ENCODE data around the gene HPN. TPM values are rescaled to one million over a fixed set of nuclear protein-coding genes. Genes with fewer than 3 reads are reported as not detected.
A peak's percentile ranks its signal among the peaks of the same experiment; 100 is the strongest.
"Not testable (repeated sequence)": the region's sequence is repeated elsewhere in the genome, so short reads cannot be mapped to it uniquely, and the experiment has no call there.

The HPN gene
- total RNA-seq, 2 donors from 2014 or later, result not detected

DNA sequence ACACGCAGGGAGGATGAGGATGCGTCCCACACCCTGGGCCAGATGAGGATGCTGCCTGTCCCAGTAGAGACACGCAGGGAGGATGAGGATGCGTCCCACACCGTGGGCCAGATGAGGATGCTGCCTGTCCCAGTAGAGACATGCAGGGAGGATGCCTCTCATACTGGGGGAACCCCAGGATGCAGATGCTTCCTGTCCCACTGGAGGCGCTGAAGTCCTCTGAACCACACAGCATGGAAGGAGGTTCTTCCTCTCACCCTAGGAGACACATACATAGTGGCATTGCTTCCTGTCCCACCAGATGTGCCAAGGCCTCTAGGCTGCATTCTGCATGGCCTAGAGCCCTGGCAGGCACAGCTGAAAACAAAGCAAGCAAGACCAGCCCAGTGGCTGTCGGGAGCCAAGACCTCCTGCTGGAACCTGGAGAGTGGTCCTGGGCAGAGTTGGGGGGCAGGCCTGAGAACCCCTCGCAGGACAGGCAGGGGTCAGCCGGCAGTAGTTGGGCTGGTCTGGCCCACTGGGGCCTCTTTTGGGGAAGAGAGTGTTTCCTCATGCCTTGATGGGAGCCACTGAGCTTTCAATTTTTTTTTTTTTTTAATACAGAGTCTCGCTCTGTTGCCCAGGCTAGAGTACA lies 4.3 kb downstream of the HPN start:
- peak; percentile 82 to 86 for ATAC-seq
- Mint-ChIP-seq H3K9me3 (no peaks in the 10 kb centered on the region), H3K27ac (no peak overlapping the region)

DNA sequence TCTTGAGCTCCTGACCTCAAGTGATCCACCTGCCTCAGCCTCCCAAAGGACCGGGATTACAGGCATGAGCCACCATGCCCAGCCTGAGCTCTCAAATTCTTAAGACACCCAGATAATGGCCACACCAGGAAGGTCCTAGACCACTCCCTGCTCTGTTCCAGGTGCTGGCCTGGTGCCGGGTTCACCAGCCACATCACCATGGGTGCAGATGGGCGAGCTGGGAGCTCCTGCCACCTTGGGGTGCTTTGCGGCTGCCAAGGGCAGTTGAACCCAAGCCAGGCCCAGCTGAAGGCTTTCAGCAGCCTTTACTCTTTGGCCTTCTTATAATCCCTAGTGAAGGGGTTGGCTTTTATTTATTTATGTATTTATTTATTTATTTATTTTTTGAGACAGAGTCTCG lies 4.9 kb downstream of the HPN start:
- Mint-ChIP-seq H3K27ac (no peak overlapping the region), H3K36me3 (no peaks in the 10 kb centered on the region), H3K9me3 (no peaks in the 10 kb centered on the region)
- ATAC-seq (no peak), DNase-seq (ENCODE audit: low spot score in 2 of 2) (no peak)

More for the DNA sequence above, 4.3 kb downstream of the HPN start:
- H3K36me3 Mint-ChIP-seq, result no peaks in the 10 kb centered on the region
- peak in 1 of 2 donors; percentile 50 for DNase-seq (ENCODE audit: low spot score in 2 of 2)

GRCh38 chr19:35048911-35049411 lies 7.4 kb downstream of the HPN start:
- Mint-ChIP-seq H3K36me3 (no peaks in the 10 kb centered on the region), H3K27ac (no peak overlapping the region), H3K9me3 (no peaks in the 10 kb centered on the region)
- no peak for ATAC-seq
- no peak for DNase-seq (ENCODE audit: low spot score in 2 of 2)

DNA sequence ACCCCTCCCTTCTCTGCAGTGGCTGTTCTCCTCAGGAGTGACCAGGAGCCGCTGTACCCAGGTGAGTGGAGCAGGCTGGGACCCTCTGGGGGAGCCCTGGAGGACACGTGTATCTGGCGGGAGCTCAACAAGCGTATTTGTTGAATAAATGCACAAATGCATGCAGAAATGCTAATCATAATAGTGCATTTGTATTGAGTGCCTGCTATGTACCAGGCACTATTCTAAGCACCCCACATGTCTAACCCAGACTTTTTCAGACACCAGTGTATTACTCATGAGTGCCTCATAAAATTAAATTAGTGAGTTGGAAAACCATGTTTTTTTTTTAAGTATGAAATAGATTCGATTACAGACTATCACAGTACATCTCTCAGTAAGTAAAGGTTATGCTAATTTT lies 7.9 kb downstream of the HPN start:
- no peak overlapping the region for H3K27ac Mint-ChIP-seq
- no peaks in the 10 kb centered on the region for H3K9me3 Mint-ChIP-seq
- DNase-seq (ENCODE audit: low spot score in 2 of 2), result no peak
- H3K36me3 Mint-ChIP-seq, result no peaks in the 10 kb centered on the region
- ATAC-seq, result no peak

DNA sequence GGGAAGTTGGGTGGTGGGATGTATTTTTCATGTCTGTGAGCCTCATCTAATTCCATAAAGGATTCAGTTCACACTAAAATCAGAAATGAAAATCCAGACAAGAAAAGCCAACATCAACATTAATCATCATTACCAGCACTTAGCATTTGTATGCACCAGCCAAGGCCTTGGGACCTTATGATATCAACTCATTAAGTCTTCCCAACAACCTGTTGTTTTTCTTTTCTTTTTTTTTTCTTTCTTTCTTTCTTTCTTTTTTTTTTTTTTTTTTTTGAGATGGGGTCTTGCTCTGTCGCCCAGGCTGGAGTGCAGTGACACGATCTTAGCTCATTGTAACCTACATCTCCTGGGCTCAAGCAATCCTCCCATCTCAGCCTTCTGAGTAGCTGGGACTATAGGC lies 9.1 kb downstream of the HPN start:
- not testable (repeated sequence) for H3K9me3 Mint-ChIP-seq, ATAC-seq

GRCh38 chr19:35051268-35051667 lies 9.7 kb downstream of the HPN start:
- H3K36me3 Mint-ChIP-seq; ATAC-seq; DNase-seq (ENCODE audit: low spot score in 2 of 2); H3K9me3 Mint-ChIP-seq; H3K27ac Mint-ChIP-seq: not testable (repeated sequence)

More for the DNA sequence above, 9.1 kb downstream of the HPN start:
- not testable (repeated sequence) for H3K36me3 Mint-ChIP-seq; H3K27ac Mint-ChIP-seq; DNase-seq (ENCODE audit: low spot score in 2 of 2)

GRCh38 chr19:35051796-35052195 lies 10.3 kb downstream of the HPN start:
- no peak overlapping the region for H3K27ac Mint-ChIP-seq
- DNase-seq (ENCODE audit: low spot score in 2 of 2), result no peak
- no peaks in the 10 kb centered on the region for H3K9me3 Mint-ChIP-seq
- ATAC-seq, result no peak
- no peaks in the 10 kb centered on the region for H3K36me3 Mint-ChIP-seq

GRCh38 chr19:35052599-35053190 lies 11.2 kb downstream of the HPN start:
- Mint-ChIP-seq H3K9me3 (no peaks in the 10 kb centered on the region), H3K36me3 (no peaks in the 10 kb centered on the region), H3K27ac (peak overlapping the region in 1 of 2 donors; percentile 39)
- DNase-seq (ENCODE audit: low spot score in 2 of 2) (no peak), ATAC-seq (no peak)

DNA sequence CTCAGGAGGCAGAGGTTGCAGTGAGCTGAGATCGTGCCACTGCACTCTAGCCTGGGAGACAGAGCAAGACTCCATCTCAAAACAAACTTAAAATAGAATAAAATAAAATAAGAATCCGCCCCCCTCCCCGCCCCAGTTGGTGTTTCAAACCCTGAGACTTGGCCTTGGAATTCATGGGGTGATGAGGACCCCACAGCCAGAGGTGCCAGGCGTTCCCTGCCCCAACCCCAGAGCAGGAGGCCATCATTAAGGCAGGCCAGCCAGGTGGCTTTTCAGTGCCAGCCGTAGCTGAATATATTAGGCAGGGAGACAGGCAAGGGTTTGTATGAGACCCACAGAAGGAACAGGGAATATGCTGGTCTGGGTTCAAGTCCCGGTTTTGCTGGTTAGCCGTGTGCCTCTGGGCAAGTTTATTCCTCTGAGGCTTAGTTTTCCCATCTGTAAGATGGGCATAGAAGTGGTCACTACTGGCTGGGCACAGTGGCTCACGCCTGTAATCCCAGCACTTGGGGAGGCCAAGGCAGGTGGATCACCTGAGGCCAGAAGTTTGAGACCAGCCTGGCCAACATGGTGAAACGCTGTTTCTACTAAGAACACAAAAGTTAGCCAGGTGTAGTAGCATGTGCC lies 12.3 kb downstream of the HPN start:
- no peaks in the 10 kb centered on the region for H3K9me3 Mint-ChIP-seq
- ATAC-seq (no peak), DNase-seq (ENCODE audit: low spot score in 2 of 2) (no peak)
- H3K27ac Mint-ChIP-seq, result no peak overlapping the region
- no peaks in the 10 kb centered on the region for H3K36me3 Mint-ChIP-seq

- Mint-ChIP-seq H3K9me3 (no peaks in the 10 kb centered on the region), H3K27ac (no peak overlapping the region), H3K36me3 (no peaks in the 10 kb centered on the region)
- DNase-seq (ENCODE audit: low spot score in 2 of 2) (no peak), ATAC-seq (no peak)
These were observed 13.1 kb downstream of the HPN start for GRCh38 chr19:35054626-35055025.

- ATAC-seq (no peak), DNase-seq (ENCODE audit: low spot score in 2 of 2) (no peak)
- Mint-ChIP-seq H3K9me3 (no peaks in the 10 kb centered on the region), H3K27ac (peak overlapping the region in 1 of 2 donors; percentile 3), H3K36me3 (no peaks in the 10 kb centered on the region)
These were observed 14.2 kb downstream of the HPN start for GRCh38 chr19:35055715-35056179.

- Mint-ChIP-seq H3K27ac (no peak overlapping the region), H3K9me3 (no peaks in the 10 kb centered on the region), H3K36me3 (no peaks in the 10 kb centered on the region)
- DNase-seq (ENCODE audit: low spot score in 2 of 2), result no peak
- no peak for ATAC-seq
These were observed 15.1 kb downstream of the HPN start for GRCh38 chr19:35056513-35057063.

DNA sequence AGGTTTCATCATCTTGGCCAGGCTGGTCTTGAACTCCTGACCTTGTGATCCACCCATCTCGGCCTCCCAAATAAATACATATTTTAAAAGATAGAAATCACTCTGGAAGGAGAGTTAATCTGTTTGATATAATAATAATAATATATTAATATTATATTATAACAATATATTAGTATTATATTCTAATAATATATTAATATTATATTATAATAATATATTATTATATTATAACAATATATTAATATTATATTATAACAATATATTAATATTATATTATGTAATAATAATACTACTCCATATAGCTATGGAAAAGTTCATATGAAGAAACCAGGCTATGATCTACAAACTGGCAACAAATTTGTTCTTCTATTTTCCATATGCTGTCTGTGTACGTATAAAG lies 16.8 kb downstream of the HPN start:
- H3K27ac Mint-ChIP-seq, result no peak overlapping the region
- ATAC-seq (no peak), DNase-seq (ENCODE audit: low spot score in 2 of 2) (no peak)
- no peaks in the 10 kb centered on the region for H3K36me3 Mint-ChIP-seq
- H3K9me3 Mint-ChIP-seq, result no peaks in the 10 kb centered on the region

DNA sequence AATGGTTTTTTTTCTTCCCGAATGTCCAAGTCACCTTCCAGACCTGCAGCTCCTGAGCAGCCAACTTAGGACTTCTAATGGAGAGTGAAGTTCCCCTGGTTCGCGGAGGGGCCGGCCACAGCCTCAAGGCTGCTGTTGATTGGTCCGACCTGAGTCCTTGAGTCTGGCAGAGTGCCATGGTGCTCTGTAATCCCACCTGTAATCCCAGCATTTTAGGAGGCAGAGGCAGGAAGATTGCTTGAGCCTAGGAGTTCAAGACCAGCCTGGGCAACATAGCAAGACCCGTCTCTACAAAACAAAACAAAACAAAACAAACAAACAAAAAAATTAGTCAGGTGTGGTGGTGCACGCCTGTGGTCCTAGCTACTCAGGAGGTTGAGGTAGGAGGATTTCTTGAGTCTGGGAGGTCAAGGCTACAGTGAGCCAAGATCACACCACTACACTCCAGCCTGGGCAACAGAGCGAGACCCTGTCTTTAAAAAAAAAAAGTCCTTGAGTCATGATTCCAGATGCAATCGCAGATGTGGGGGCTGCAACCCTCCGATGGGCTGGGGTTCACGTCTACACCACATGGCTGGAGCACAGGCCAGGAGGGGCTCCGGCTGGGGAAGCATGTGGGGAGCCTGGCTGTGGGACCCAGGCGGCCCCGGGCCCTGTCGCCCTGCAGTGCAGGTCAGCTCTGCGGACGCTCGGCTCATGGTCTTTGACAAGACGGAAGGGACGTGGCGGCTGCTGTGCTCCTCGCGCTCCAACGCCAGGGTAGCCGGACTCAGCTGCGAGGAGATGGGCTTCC lies 17.7 kb downstream of the HPN start:
- Mint-ChIP-seq H3K36me3 (no peaks in the 10 kb centered on the region), H3K27ac (no peak overlapping the region), H3K9me3 (no peaks in the 10 kb centered on the region)
- no peak for ATAC-seq
- no peak for DNase-seq (ENCODE audit: low spot score in 2 of 2)

- no peak for ATAC-seq
- DNase-seq (ENCODE audit: low spot score in 2 of 2), result no peak
- H3K9me3 Mint-ChIP-seq, result no peaks in the 10 kb centered on the region
- no peaks in the 10 kb centered on the region for H3K36me3 Mint-ChIP-seq
- H3K27ac Mint-ChIP-seq, result no peak overlapping the region
These were observed 18.2 kb downstream of the HPN start for GRCh38 chr19:35059799-35060091.

DNA sequence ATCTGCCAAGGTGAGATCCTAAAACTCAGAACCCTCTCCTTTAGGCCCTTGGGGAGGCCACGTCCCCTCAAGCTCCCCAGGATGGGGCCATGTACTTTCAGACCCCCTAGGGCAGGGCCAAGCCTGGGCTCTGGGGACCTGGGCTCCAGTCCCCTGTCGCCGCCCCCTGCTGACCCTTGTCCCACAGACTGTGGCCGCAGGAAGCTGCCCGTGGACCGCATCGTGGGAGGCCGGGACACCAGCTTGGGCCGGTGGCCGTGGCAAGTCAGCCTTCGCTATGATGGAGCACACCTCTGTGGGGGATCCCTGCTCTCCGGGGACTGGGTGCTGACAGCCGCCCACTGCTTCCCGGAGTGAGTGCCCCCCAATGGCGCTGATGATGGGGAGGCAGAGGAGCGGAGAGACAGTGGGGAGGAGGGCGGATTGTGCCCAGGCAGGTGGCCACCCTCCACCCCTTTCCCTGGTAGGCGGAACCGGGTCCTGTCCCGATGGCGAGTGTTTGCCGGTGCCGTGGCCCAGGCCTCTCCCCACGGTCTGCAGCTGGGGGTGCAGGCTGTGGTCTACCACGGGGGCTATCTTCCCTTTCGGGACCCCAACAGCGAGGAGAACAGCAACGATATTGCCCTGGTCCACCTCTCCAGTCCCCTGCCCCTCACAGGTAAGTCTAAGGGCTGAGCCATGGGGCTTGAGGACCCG lies 18.8 kb downstream of the HPN start:
- Mint-ChIP-seq H3K27ac (peak overlapping the region in 1 of 2 donors; percentile 72), H3K36me3 (no peaks in the 10 kb centered on the region), H3K9me3 (no peaks in the 10 kb centered on the region)
- ATAC-seq (no peak), DNase-seq (ENCODE audit: low spot score in 2 of 2) (no peak)

Measured in activated naive CD4-positive, alpha-beta T cell treated with anti-CD3 and anti-CD28 coated beads, Interleukin-2, amount 50 U/mL, for 72 hours (primary cell).